Tibial artery (tissue), 4 donors: ENCODE results near the gene INHBE.
"Not testable (repeated sequence)": the region's sequence is repeated elsewhere in the genome, so short reads cannot be mapped to it uniquely, and the experiment has no call there.

Experiments used
- DNase-seq, 2 donors: peaks; one replicate each; pipeline ENCODE4 v3.0.0-alpha.2; 2019
- H3K27ac ChIP-seq, 2 donors: fragments of 200-600 bp; sonication (generic) in 1 of 2; 1 replicate in 1 of 2; 2 replicates in 1 of 2; pipeline ENCODE4 v1.5.1; 2018 to 2019; ENCODE audit warnings: mild to moderate bottlenecking in 1 of 2
- H3K27me3 ChIP-seq, 2 donors: fragments of 200-600 bp; sonication (generic) in 1 of 2; one replicate each; pipeline versions ENCODE4 v1.5.1 to v1.6.0; 2016 to 2019
- H3K36me3 ChIP-seq, 3 donors: fragments of 200-600 bp; sonication (generic) in 2 of 3; one replicate each; pipeline ENCODE4 v1.5.1; 2016 to 2019; ENCODE audit warnings: mild to moderate bottlenecking in 2 of 3
- H3K4me1 ChIP-seq, 4 donors: fragments of 200-600 bp; sonication (generic) in 2 of 4; 1 replicate in 3 of 4; 2 replicates in 1 of 4; pipeline ENCODE4 v1.5.1; 2016 to 2019
- H3K4me3 ChIP-seq, 2 donors: fragments of 200-600 bp; sonication (generic) in 1 of 2; 1 replicate in 1 of 2; 2 replicates in 1 of 2; pipeline ENCODE4 v1.5.1; 2018 to 2019; ENCODE audit warnings: mild to moderate bottlenecking in 2 of 2
- H3K9me3 ChIP-seq, 3 donors: fragments of 200-600 bp; sonication (generic) in 1 of 3; one replicate each; pipeline ENCODE4 v1.5.1; 2016 to 2019
- CTCF ChIP-seq, 2 experiments: fragments of 200-600 bp in 1 of 2; fragments of 450-650 bp in 1 of 2; IDR thresholded peaks; one replicate each; pipeline ENCODE4 v1.5.1; 2017 to 2019; ENCODE audit warnings: antibody characterized with exemption in 2 of 2, mild to moderate bottlenecking in 1 of 2, moderate library complexity in 1 of 2
- intact Hi-C: fragments of 100-400 bp; cut with DNase I; formaldehyde crosslinking; loops from one replicate; pipeline ENCODE4 v1.15.0; 2023; ENCODE audit warnings: low total_unique reads

INHBE gene

GRCh38 chr12:57435293-57435692, 19.8 kb upstream of the INHBE start:
- H3K9me3 ChIP-seq, result no peaks in the 10 kb centered on the region
- no peak overlapping the region for H3K27ac ChIP-seq
- intact Hi-C loops, result no loop called here
- no peak overlapping the region for H3K4me3 ChIP-seq
- no peaks in the 10 kb centered on the region for H3K36me3 ChIP-seq
- no peak for DNase-seq
- no peak for TF ChIP-seq CTCF (IDR thresholded peaks at IDR 0.05)
- H3K4me1 ChIP-seq, result peaks cover 0 to 2% (median 0%) of the 10 kb centered on the region in 4 donors
- no peaks in the 10 kb centered on the region for H3K27me3 ChIP-seq

GRCh38 chr12:57438400-57438799, 16.7 kb upstream of the INHBE start:
- intact Hi-C loops, result no loop called here
- no peak overlapping the region for H3K4me3 ChIP-seq
- no peaks in the 10 kb centered on the region for H3K4me1 ChIP-seq
- H3K27ac ChIP-seq, result no peak overlapping the region
- TF ChIP-seq CTCF (IDR thresholded peaks at IDR 0.05), result no peak
- H3K36me3 ChIP-seq, result no peaks in the 10 kb centered on the region
- H3K9me3 ChIP-seq, result no peaks in the 10 kb centered on the region
- no peak for DNase-seq
- no peaks in the 10 kb centered on the region for H3K27me3 ChIP-seq

- Histone ChIP-seq H3K9me3 (no peaks in the 10 kb centered on the region), H3K27me3 (no peaks in the 10 kb centered on the region), H3K4me3 (no peak overlapping the region), H3K4me1 (no peaks in the 10 kb centered on the region), H3K36me3 (no peaks in the 10 kb centered on the region), H3K27ac (no peak overlapping the region)
- no peak for TF ChIP-seq CTCF (IDR thresholded peaks at IDR 0.05)
- intact Hi-C loops, result no loop called here
- no peak for DNase-seq
These were observed 15.3 kb upstream of the INHBE start for GRCh38 chr12:57439762-57440266.

- H3K36me3 ChIP-seq, intact Hi-C loops, H3K4me1 ChIP-seq, H3K27me3 ChIP-seq, DNase-seq, H3K9me3 ChIP-seq, H3K27ac ChIP-seq, H3K4me3 ChIP-seq: not testable (repeated sequence)
These were observed 13.7 kb upstream of the INHBE start for GRCh38 chr12:57441393-57441792.

- TF ChIP-seq CTCF (IDR thresholded peaks at IDR 0.05), result no peak
- Histone ChIP-seq H3K4me1 (no peaks in the 10 kb centered on the region), H3K27me3 (no peaks in the 10 kb centered on the region), H3K9me3 (no peaks in the 10 kb centered on the region), H3K36me3 (no peaks in the 10 kb centered on the region), H3K27ac (no peak overlapping the region), H3K4me3 (no peak overlapping the region)
- intact Hi-C loops, result no loop called here
- no peak for DNase-seq
These were observed 13.2 kb upstream of the INHBE start for GRCh38 chr12:57441846-57442427.

GRCh38 chr12:57444337-57444736, 10.8 kb upstream of the INHBE start:
- H3K36me3 ChIP-seq, intact Hi-C loops, H3K4me3 ChIP-seq, H3K27me3 ChIP-seq, H3K4me1 ChIP-seq, DNase-seq, H3K27ac ChIP-seq, H3K9me3 ChIP-seq: not testable (repeated sequence)

GRCh38 chr12:57444744-57445143, 10.4 kb upstream of the INHBE start:
- no peaks in the 10 kb centered on the region for H3K27me3 ChIP-seq
- TF ChIP-seq CTCF (IDR thresholded peaks at IDR 0.05), result no peak
- intact Hi-C loops, result no loop called here
- no peaks in the 10 kb centered on the region for H3K36me3 ChIP-seq
- H3K4me1 ChIP-seq, result no peaks in the 10 kb centered on the region
- no peak overlapping the region for H3K4me3 ChIP-seq
- DNase-seq, result no peak
- no peak overlapping the region for H3K27ac ChIP-seq
- H3K9me3 ChIP-seq, result no peaks in the 10 kb centered on the region
